Uterus (tissue), 2 donors: ENCODE measurements around the gene ZDHHC14.

Experiments
- CTCF ChIP-seq, 4 experiments: fragments of 200-600 bp in 2 of 4; fragments of 450-650 bp in 2 of 4; sonication (generic) in 2 of 4; IDR thresholded peaks; one replicate each; pipeline ENCODE4 v1.5.1; 2016 to 2019; ENCODE audit warnings: antibody characterized with exemption in 4 of 4, mild to moderate bottlenecking in 2 of 4, moderate library complexity in 1 of 4
- POLR2A ChIP-seq, 2 donors: fragments of 450-650 bp; IDR thresholded peaks; one replicate each; pipeline ENCODE4 v1.6.1; 2016; ENCODE audit warnings: antibody characterized with exemption in 2 of 2, mild to moderate bottlenecking in 1 of 2, moderate library complexity in 1 of 2

- no peak for TF ChIP-seq CTCF (IDR thresholded peaks at IDR 0.05)
- TF ChIP-seq POLR2A (IDR thresholded peaks at IDR 0.05) = no peak
These were observed 140.7 kb downstream of the ZDHHC14 start for GRCh38 chr6:157521362-157522335.
